Mesenchymal stem cell (in vitro differentiated cells and primary cell): ENCODE data around the gene ENPP6.
"Not testable (repeated sequence)": the region's sequence is repeated elsewhere in the genome, so short reads cannot be mapped to it uniquely, and the experiment has no call there.

ENCODE experiments used
- DNase-seq: peaks from one replicate; pipeline ENCODE4 v3.0.0-alpha.2; 2013
- H2AFZ ChIP-seq: one replicate; pipeline ENCODE4 v1.6.1; 2013; ENCODE audit warnings: low read depth, mild to moderate bottlenecking, control low read depth, inconsistent platforms, low read length, moderate library complexity
- H2AK5ac ChIP-seq: 2 replicates; pipeline ENCODE4 v1.6.1; 2013; ENCODE audit warnings: low read length, moderate library complexity, mild to moderate bottlenecking, inconsistent platforms; ENCODE audit not compliant: severe bottlenecking
- H2BK120ac ChIP-seq: one replicate; pipeline ENCODE4 v1.6.1; 2013; ENCODE audit warnings: low read depth, mild to moderate bottlenecking, inconsistent platforms, low read length, moderate library complexity
- H2BK12ac ChIP-seq, 2 experiments: one replicate each; pipeline ENCODE4 v1.6.1; 2013; ENCODE audit warnings: inconsistent platforms in 2 of 2, low read length in 2 of 2, mild to moderate bottlenecking in 2 of 2, moderate library complexity in 2 of 2, control low read depth in 1 of 2
- H2BK15ac ChIP-seq: one replicate; pipeline ENCODE4 v1.6.1; 2013; ENCODE audit warnings: mild to moderate bottlenecking, low read depth, inconsistent platforms; ENCODE audit not compliant: poor library complexity, severe bottlenecking
- H2BK5ac ChIP-seq: 2 replicates; pipeline ENCODE4 v1.6.1; 2013; ENCODE audit warnings: low read depth, mild to moderate bottlenecking, low read length, control low read depth, inconsistent platforms; ENCODE audit not compliant: poor library complexity, severe bottlenecking
- H3K14ac ChIP-seq, 2 experiments: one replicate each; pipeline ENCODE4 v1.6.1; 2013; ENCODE audit warnings: inconsistent platforms in 2 of 2, low read length in 2 of 2, control low read depth in 1 of 2, mild to moderate bottlenecking in 1 of 2, moderate library complexity in 1 of 2
- H3K18ac ChIP-seq, 2 experiments: one replicate each; pipeline ENCODE4 v1.6.1; 2013; ENCODE audit warnings: inconsistent platforms in 2 of 2, low read length in 2 of 2, control low read depth in 1 of 2, low read depth in 1 of 2, mild to moderate bottlenecking in 1 of 2
- H3K23ac ChIP-seq, 2 experiments: one replicate each; pipeline ENCODE4 v1.6.1; 2013; ENCODE audit warnings: inconsistent platforms in 2 of 2, low read length in 2 of 2, mild to moderate bottlenecking in 2 of 2, moderate library complexity in 2 of 2, control low read depth in 1 of 2
- H3K27ac ChIP-seq: 2 replicates; pipeline ENCODE4 v1.5.1; 2013; ENCODE audit warnings: mild to moderate bottlenecking, moderate library complexity, low read length, control low read depth, inconsistent platforms; ENCODE audit not compliant: poor library complexity, severe bottlenecking
- H3K27me3 ChIP-seq, 2 experiments: 2 replicates each; pipeline versions ENCODE4 v1.6.1 to v1.7.0; 2013; ENCODE audit warnings: low read length in 2 of 2, mild to moderate bottlenecking in 2 of 2, moderate library complexity in 2 of 2, control low read depth in 1 of 2, inconsistent platforms in 1 of 2; ENCODE audit not compliant: control insufficient read depth in 1 of 2, insufficient read depth in 1 of 2
- H3K36me3 ChIP-seq, 2 experiments: 2 replicates each; pipeline versions ENCODE4 v1.6.1 to v1.7.0; 2013; ENCODE audit warnings: low read length in 2 of 2, control low read depth in 1 of 2, inconsistent platforms in 1 of 2, low read depth in 1 of 2, mild to moderate bottlenecking in 1 of 2; ENCODE audit not compliant: insufficient read depth in 2 of 2, control insufficient read depth in 1 of 2
- H3K4ac ChIP-seq, 2 experiments: one replicate each; pipeline ENCODE4 v1.6.1; 2013; ENCODE audit warnings: inconsistent platforms in 2 of 2, low read length in 2 of 2, mild to moderate bottlenecking in 2 of 2, moderate library complexity in 2 of 2, control low read depth in 1 of 2, low read depth in 1 of 2
- H3K4me1 ChIP-seq: 2 replicates; pipeline ENCODE4 v1.6.1; 2013; ENCODE audit warnings: low read depth, low read length, control low read depth; ENCODE audit not compliant: control insufficient read depth, insufficient read depth
- H3K4me2 ChIP-seq: 2 replicates; pipeline ENCODE4 v1.6.1; 2013; ENCODE audit warnings: low read length, mild to moderate bottlenecking, inconsistent platforms; ENCODE audit not compliant: poor library complexity, severe bottlenecking
- H3K4me3 ChIP-seq, 2 experiments: 2 replicates each; pipeline versions ENCODE4 v1.5.1 to v1.7.0; 2013; ENCODE audit warnings: low read length in 2 of 2, mild to moderate bottlenecking in 2 of 2, control low read depth in 1 of 2, low read depth in 1 of 2; ENCODE audit not compliant: insufficient read depth in 1 of 2
- H3K79me1 ChIP-seq: replicated peaks from 2 replicates; pipeline ENCODE4 v1.6.1; 2013; ENCODE audit warnings: mild to moderate bottlenecking, control low read depth, low read length, inconsistent platforms; ENCODE audit not compliant: poor library complexity, severe bottlenecking
- H3K9ac ChIP-seq: 2 replicates; pipeline ENCODE4 v1.7.0; 2013; ENCODE audit warnings: mild to moderate bottlenecking, low read length, moderate library complexity
- H3K9me3 ChIP-seq: 2 replicates; pipeline ENCODE4 v1.7.0; 2013; ENCODE audit warnings: mild to moderate bottlenecking, low read length; ENCODE audit not compliant: control insufficient read depth
- H4K8ac ChIP-seq: one replicate; pipeline ENCODE4 v1.6.1; 2013; ENCODE audit warnings: inconsistent platforms, mild to moderate bottlenecking, low read length, moderate library complexity
- H4K91ac ChIP-seq: one replicate; pipeline ENCODE4 v1.6.1; 2013; ENCODE audit warnings: mild to moderate bottlenecking, low read length, inconsistent platforms
- WGBS: methylation state at CpG from one replicate; pipeline ENCODE4 v1.1.7; 2013; ENCODE audit warnings: mixed read lengths; 5-methylcytosine and 5-hydroxymethylcytosine counted together

Gene ENPP6

DNA sequence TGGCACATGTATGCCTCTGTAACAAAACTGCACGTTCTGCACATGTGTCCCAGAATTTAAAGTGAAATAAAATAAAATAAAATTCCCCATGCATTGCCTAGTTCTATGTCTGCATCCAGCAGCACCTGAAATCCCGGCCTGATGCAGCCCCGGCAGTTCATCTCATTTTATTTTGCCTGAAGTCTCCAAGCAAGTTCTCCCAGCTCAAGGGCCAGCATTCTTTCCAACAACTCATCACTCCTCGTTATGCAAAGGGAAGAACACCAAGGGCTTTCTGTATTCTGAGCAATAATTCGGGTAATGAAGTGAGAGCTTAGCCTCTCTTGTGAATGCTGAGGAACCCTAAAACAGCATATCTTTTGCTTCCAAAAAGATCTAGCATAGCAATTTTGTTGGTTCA is 2.7 kb downstream of the ENPP6 start:
- Histone ChIP-seq H3K4me2 (no peak overlapping the region), H3K79me1 (no peaks in the 10 kb centered on the region), H3K23ac (no peak overlapping the region), H2AK5ac (no peak overlapping the region), H3K27ac (no peak overlapping the region), H3K4me1 (no peaks in the 10 kb centered on the region), H3K4me3 (no peak overlapping the region), H2BK15ac (no peak overlapping the region), H2BK12ac (no peak overlapping the region), H4K8ac (no peak overlapping the region), H3K4ac (no peak overlapping the region), H4K91ac (no peak overlapping the region), H3K18ac (no peak overlapping the region), H3K14ac (no peak overlapping the region), H2BK5ac (no peak overlapping the region), H2AFZ (no peak overlapping the region), H3K27me3 (peaks cover 16 to 31% of the 10 kb centered on the region in 2 experiments), H2BK120ac (no peak overlapping the region), H3K9me3 (no peaks in the 10 kb centered on the region), H3K36me3 (no peaks in the 10 kb centered on the region), H3K9ac (no peak overlapping the region)
- WGBS: 87% methylated on average over 5 of the region's 5 CpGs
- DNase-seq: no peak

DNA sequence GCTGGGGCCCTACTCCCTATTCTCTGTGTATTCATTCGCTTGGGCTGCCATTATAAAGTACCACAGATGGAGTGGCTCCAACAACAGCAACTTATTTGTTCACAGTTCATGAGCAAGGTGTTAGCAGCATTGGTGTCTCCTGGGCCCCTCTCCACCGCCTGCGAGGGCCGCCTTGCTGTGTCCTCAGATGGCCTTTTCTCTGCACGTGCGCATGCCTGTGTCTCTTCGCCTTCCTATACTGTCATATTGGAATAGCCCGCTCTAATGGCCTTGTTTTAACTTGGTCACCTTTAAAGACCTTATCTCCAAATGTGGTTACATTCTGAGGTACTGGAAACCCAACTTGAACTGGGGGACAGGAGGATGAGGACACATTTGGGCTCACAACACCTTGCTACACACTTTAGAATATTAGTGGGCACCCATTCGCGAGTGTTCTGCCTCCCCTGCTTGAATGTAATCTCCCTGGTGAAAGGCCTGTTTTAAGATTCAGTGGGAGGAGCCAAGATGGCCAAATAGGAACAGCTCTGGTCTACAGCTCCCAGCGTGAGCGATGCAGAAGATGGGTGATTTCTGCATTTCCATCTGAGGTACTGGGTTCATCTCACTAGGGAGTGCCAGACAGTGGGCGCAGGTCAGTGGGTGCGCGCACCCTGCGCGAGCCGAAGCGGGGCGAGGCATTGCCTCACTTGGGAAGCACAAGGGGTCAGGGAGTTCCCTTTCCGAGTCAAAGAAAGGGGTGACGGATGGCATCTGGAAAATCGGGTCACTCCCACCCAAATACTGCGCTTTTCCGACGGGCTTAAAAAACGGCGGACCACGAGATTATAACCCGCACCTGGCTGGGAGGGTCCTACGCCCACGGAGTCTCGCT is 9.7 kb downstream of the ENPP6 start:
- WGBS: 89% methylated on average over 25 of the region's 33 CpGs
- not testable (repeated sequence) for H2BK120ac ChIP-seq, H3K4me1 ChIP-seq, H2AFZ ChIP-seq, H3K36me3 ChIP-seq, H4K91ac ChIP-seq, H3K9me3 ChIP-seq, H3K27ac ChIP-seq, H3K27me3 ChIP-seq, H3K23ac ChIP-seq, H2BK5ac ChIP-seq, H2BK12ac ChIP-seq, DNase-seq, H3K4me3 ChIP-seq, H4K8ac ChIP-seq, H2BK15ac ChIP-seq, H3K4me2 ChIP-seq, H3K9ac ChIP-seq, H3K18ac ChIP-seq, H2AK5ac ChIP-seq, H3K14ac ChIP-seq, H3K79me1 ChIP-seq, H3K4ac ChIP-seq

DNA sequence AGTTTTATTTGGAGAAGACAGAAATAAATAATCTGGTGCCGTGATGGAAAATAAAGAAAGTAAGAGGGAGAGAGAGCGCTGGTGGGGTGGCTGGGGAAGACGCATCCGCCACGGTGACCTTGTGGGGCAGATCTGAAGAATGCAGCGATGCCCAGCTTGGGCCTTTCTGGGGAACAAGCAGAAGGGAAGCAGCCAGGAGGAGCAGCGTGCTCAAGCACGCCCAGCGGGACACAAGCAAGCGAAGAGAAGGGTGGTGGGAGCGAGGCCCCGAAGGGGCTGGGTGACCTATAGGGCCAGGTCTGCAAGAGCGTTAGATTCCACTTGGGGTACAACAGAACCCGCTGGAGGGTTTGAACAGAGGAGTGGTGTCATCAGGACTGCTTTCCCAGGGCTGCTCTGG is 12.4 kb downstream of the ENPP6 start:
- no peak overlapping the region for H3K14ac ChIP-seq
- no peaks in the 10 kb centered on the region for H3K36me3 ChIP-seq
- H3K27ac ChIP-seq: no peak overlapping the region
- no peak overlapping the region for H3K18ac ChIP-seq
- no peaks in the 10 kb centered on the region for H3K27me3 ChIP-seq
- H4K8ac ChIP-seq: no peak overlapping the region
- no peak overlapping the region for H2BK5ac ChIP-seq
- no peak overlapping the region for H3K23ac ChIP-seq
- H2BK12ac ChIP-seq: no peak overlapping the region
- no peak overlapping the region for H4K91ac ChIP-seq
- H3K4me2 ChIP-seq: no peak overlapping the region
- H3K4me3 ChIP-seq: no peak overlapping the region
- no peak overlapping the region for H2BK15ac ChIP-seq
- no peaks in the 10 kb centered on the region for H3K79me1 ChIP-seq
- 91% methylated on average over 14 of the region's 14 CpGs for WGBS
- no peaks in the 10 kb centered on the region for H3K9me3 ChIP-seq
- peaks cover 2% of the 10 kb centered on the region for H3K4me1 ChIP-seq
- no peak overlapping the region for H2AFZ ChIP-seq
- no peak overlapping the region for H2AK5ac ChIP-seq
- no peak overlapping the region for H3K4ac ChIP-seq
- H2BK120ac ChIP-seq: no peak overlapping the region
- no peak for DNase-seq
- H3K9ac ChIP-seq: no peak overlapping the region

DNA sequence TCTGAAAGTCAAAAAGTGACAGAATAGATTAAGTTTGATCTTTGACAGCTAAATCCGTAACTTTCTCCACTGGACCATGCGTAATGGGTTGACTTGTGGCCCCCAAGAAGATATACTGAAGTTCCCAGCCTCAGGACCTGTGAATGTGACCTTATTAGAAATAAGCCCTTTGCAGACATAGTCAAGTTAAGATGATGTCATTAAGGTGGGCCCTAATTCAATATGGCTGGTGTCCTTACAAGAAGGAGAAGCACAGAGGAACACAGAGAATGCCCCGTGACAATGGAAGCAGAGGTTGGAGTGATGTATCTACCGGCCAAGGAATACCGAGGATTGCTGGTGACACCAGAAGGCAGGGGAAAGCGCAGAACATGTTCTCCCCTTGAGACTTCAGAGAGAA is 14.4 kb downstream of the ENPP6 start:
- no peak overlapping the region for H3K9ac ChIP-seq
- no peak overlapping the region for H3K23ac ChIP-seq
- no peak overlapping the region for H3K14ac ChIP-seq
- H3K4me2 ChIP-seq: no peak overlapping the region
- H3K79me1 ChIP-seq: no peaks in the 10 kb centered on the region
- H2AFZ ChIP-seq: no peak overlapping the region
- H3K4me1 ChIP-seq: peaks cover 2% of the 10 kb centered on the region
- H4K91ac ChIP-seq: no peak overlapping the region
- no peak overlapping the region for H3K4me3 ChIP-seq
- H3K27ac ChIP-seq: no peak overlapping the region
- H2BK120ac ChIP-seq: no peak overlapping the region
- WGBS: 97% methylated on average over 6 of the region's 6 CpGs
- H2BK15ac ChIP-seq: no peak overlapping the region
- H4K8ac ChIP-seq: no peak overlapping the region
- H3K4ac ChIP-seq: no peak overlapping the region
- no peak for DNase-seq
- H3K9me3 ChIP-seq: no peaks in the 10 kb centered on the region
- no peak overlapping the region for H2BK5ac ChIP-seq
- no peaks in the 10 kb centered on the region for H3K27me3 ChIP-seq
- H3K18ac ChIP-seq: no peak overlapping the region
- H2BK12ac ChIP-seq: no peak overlapping the region
- H2AK5ac ChIP-seq: no peak overlapping the region
- H3K36me3 ChIP-seq: no peaks in the 10 kb centered on the region
